ENCODE measurements around the gene LRP11.

GRCh38 chr6:149820506-149820905 lies 43.7 kb downstream of the LRP11 start:
- TF ChIP-seq, protein P1, sequence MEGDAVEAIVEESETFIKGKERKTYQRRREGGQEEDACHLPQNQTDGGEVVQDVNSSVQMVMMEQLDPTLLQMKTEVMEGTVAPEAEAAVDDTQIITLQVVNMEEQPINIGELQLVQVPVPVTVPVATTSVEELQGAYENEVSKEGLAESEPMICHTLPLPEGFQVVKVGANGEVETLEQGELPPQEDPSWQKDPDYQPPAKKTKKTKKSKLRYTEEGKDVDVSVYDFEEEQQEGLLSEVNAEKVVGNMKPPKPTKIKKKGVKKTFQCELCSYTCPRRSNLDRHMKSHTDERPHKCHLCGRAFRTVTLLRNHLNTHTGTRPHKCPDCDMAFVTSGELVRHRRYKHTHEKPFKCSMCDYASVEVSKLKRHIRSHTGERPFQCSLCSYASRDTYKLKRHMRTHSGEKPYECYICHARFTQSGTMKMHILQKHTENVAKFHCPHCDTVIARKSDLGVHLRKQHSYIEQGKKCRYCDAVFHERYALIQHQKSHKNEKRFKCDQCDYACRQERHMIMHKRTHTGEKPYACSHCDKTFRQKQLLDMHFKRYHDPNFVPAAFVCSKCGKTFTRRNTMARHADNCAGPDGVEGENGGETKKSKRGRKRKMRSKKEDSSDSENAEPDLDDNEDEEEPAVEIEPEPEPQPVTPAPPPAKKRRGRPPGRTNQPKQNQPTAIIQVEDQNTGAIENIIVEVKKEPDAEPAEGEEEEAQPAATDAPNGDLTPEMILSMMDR (conservative IDR thresholded peaks at IDR 0.05; ENCODE audit: low read length): peak; percentile 55
- TF ChIP-seq EZH2phosphoT487 (IDR thresholded peaks at IDR 0.05; ENCODE audit: borderline replicate concordance, low read depth, low read length): no peak

Data from OCI-LY7 (cell line).